NT2/D1 (cell line): Measurements from ENCODE around the gene CD40.
"Not testable (repeated sequence)": the region's sequence is repeated elsewhere in the genome, so short reads cannot be mapped to it uniquely, and the experiment has no call there.

Source experiments
- DNase-seq: peaks from one replicate; pipeline ENCODE4 v3.0.0-alpha.2; 2011; ENCODE audit warnings: low read depth, low spot score
- H3K27me3 ChIP-seq: 2 replicates; pipeline ENCODE4 v1.6.0; 2011; ENCODE audit warnings: mild to moderate bottlenecking; ENCODE audit not compliant: insufficient read length, insufficient read depth
- H3K36me3 ChIP-seq: 2 replicates; pipeline ENCODE4 v1.6.1; 2011; ENCODE audit warnings: mild to moderate bottlenecking, low read length, mixed read lengths; ENCODE audit not compliant: insufficient read depth, insufficient read length
- H3K4me1 ChIP-seq: 2 replicates; pipeline ENCODE4 v1.5.1; 2011; ENCODE audit not compliant: insufficient read depth, insufficient read length
- H3K4me3 ChIP-seq: 2 replicates; pipeline ENCODE4 v1.5.1; 2011; ENCODE audit warnings: low read depth; ENCODE audit not compliant: insufficient read length
- H3K9ac ChIP-seq: 2 replicates; pipeline ENCODE4 v1.6.0; 2011; ENCODE audit warnings: low read depth; ENCODE audit not compliant: insufficient read length
- H3K9me3 ChIP-seq: 2 replicates; pipeline ENCODE4 v1.5.1; 2011; ENCODE audit warnings: mild to moderate bottlenecking, low read length; ENCODE audit not compliant: insufficient read depth
- SUZ12 ChIP-seq: IDR thresholded peaks from 2 replicates; pipeline ENCODE4 v1.6.1; 2011; ENCODE audit not compliant: insufficient read length, insufficient read depth; ENCODE audit errors: extremely low read depth
- YY1 ChIP-seq: IDR thresholded peaks from 2 replicates; pipeline ENCODE4 v1.6.1; 2011; ENCODE audit not compliant: insufficient read length, insufficient read depth
- ZNF274 ChIP-seq: IDR thresholded peaks from 2 replicates; pipeline ENCODE4 v1.6.1; 2011; ENCODE audit warnings: mild to moderate bottlenecking, low read depth, low read length

CD40 gene

GRCh38 chr20:46087161-46087560, 31.0 kb upstream of the CD40 start:
- TF ChIP-seq ZNF274 (no peak), SUZ12 (no peak), YY1 (no peak)
- no peak overlapping the region for H3K9ac ChIP-seq
- no peaks in the 10 kb centered on the region for H3K27me3 ChIP-seq
- no peaks in the 10 kb centered on the region for H3K4me1 ChIP-seq
- H3K36me3 ChIP-seq = no peaks in the 10 kb centered on the region
- DNase-seq = no peak
- H3K4me3 ChIP-seq = no peak overlapping the region
- H3K9me3 ChIP-seq = peaks cover 4% of the 10 kb centered on the region; the same call in 1 of the 2 replicates

- DNase-seq = no peak
- Histone ChIP-seq H3K9ac (peak overlapping the region; percentile 98), H3K4me3 (peak overlapping the region; percentile 95), H3K36me3 (no peaks in the 10 kb centered on the region), H3K9me3 (peaks cover 4% of the 10 kb centered on the region; the same call in 1 of the 2 replicates), H3K27me3 (no peaks in the 10 kb centered on the region), H3K4me1 (no peaks in the 10 kb centered on the region)
- TF ChIP-seq ZNF274 (no peak), YY1 (no peak), SUZ12 (no peak)
Observed at GRCh38 chr20:46088409-46089166, 29.5 kb upstream of the CD40 start.

- Histone ChIP-seq H3K9ac (peak overlapping the region; percentile 98), H3K4me1 (no peaks in the 10 kb centered on the region), H3K4me3 (peak overlapping the region; percentile 95), H3K27me3 (no peaks in the 10 kb centered on the region), H3K36me3 (no peaks in the 10 kb centered on the region), H3K9me3 (peaks cover 4% of the 10 kb centered on the region; the same call in 1 of the 2 replicates)
- no peak for DNase-seq
- TF ChIP-seq YY1 = no peak
- TF ChIP-seq ZNF274 = no peak
- TF ChIP-seq SUZ12 = no peak
Observed at GRCh38 chr20:46089167-46089416, 29.0 kb upstream of the CD40 start.

- no peaks in the 10 kb centered on the region for H3K36me3 ChIP-seq
- H3K9me3 ChIP-seq = peaks cover 4% of the 10 kb centered on the region; the same call in 1 of the 2 replicates
- peak; percentile 95 for DNase-seq
- H3K4me3 ChIP-seq = peak within 1 kb of the TSS; percentile 95
- peak within 1 kb of the TSS; percentile 98 for H3K9ac ChIP-seq
- H3K4me1 ChIP-seq = no peaks in the 10 kb centered on the region
- H3K27me3 ChIP-seq = no peaks in the 10 kb centered on the region
- TF ChIP-seq ZNF274 (no peak), SUZ12 (no peak), YY1 (peak; percentile 83)
Observed at GRCh38 chr20:46089417-46090388, 28.4 kb upstream of the CD40 start, which contains the start of gene NCOA5. Gene NCOA5 (minus strand): TSS chr20:46089962. CDS start chr20:46079424, 10,538 bp downstream.

- not testable (repeated sequence) for H3K4me1 ChIP-seq, H3K9ac ChIP-seq, H3K36me3 ChIP-seq, H3K27me3 ChIP-seq, H3K9me3 ChIP-seq, H3K4me3 ChIP-seq, DNase-seq
Observed at GRCh38 chr20:46091622-46092535, 26.2 kb upstream of the CD40 start.

GRCh38 chr20:46093531-46093930, 24.6 kb upstream of the CD40 start:
- H3K4me3 ChIP-seq = no peak overlapping the region
- H3K9ac ChIP-seq = no peak overlapping the region
- TF ChIP-seq SUZ12 (no peak), YY1 (no peak), ZNF274 (no peak)
- H3K36me3 ChIP-seq = no peaks in the 10 kb centered on the region
- peaks cover 4% of the 10 kb centered on the region; the same call in 1 of the 2 replicates for H3K9me3 ChIP-seq
- no peak for DNase-seq
- H3K27me3 ChIP-seq = no peaks in the 10 kb centered on the region
- no peaks in the 10 kb centered on the region for H3K4me1 ChIP-seq
